Measurements from ENCODE around the gene TNFRSF12A.
"Not testable (repeated sequence)": the region's sequence is repeated elsewhere in the genome, so short reads cannot be mapped to it uniquely, and the experiment has no call there.

Gene TNFRSF12A

GRCh38 chr16:3057181-3058138, 37.3 kb downstream of the TNFRSF12A start:
- Histone ChIP-seq H3K4me3 (peak overlapping the region in 5 of 7 experiments; percentile 65 to 81 (median 79)), H3K27ac (peak overlapping the region in 9 of 21 experiments; percentile 81 to 96 (median 91))

GRCh38 chr16:3058139-3059030, 38.2 kb downstream of the TNFRSF12A start:
- Histone ChIP-seq H3K4me3 (peak overlapping the region; percentile 49 to 81 (median 76)), H3K27ac (peak overlapping the region; percentile 51 to 96 (median 90))

- peak overlapping the region; percentile 49 to 81 (median 76) for H3K4me3 ChIP-seq
- H3K27ac ChIP-seq, result peak overlapping the region; percentile 51 to 96 (median 90)
These were observed 39.0 kb downstream of the TNFRSF12A start for GRCh38 chr16:3059041-3059722.

GRCh38 chr16:3059723-3060242, 39.6 kb downstream of the TNFRSF12A start:
- Histone ChIP-seq H3K27ac (peak overlapping the region in 20 of 21 experiments; percentile 8 to 96 (median 90)), H3K4me3 (peak overlapping the region; percentile 49 to 81 (median 76))

- Histone ChIP-seq H3K4me3 (no peak overlapping the region), H3K27ac (peak overlapping the region in 13 of 21 experiments; percentile 8 to 96 (median 91))
These were observed 40.4 kb downstream of the TNFRSF12A start for GRCh38 chr16:3060339-3061127.

GRCh38 chr16:3062553-3062952, 42.4 kb downstream of the TNFRSF12A start:
- Histone ChIP-seq H3K27ac (no peak overlapping the region), H3K4me3 (no peak overlapping the region)

- H3K27ac ChIP-seq, result peak overlapping the region in 4 of 21 experiments; percentile 80 to 95 (median 89)
- H3K4me3 ChIP-seq, result no peak overlapping the region
These were observed 43.6 kb downstream of the TNFRSF12A start for GRCh38 chr16:3063625-3064386.

- peak within 1 kb of the TSS; percentile 34 to 49 (median 38) for H3K4me3 ChIP-seq
- peak within 1 kb of the TSS in 20 of 21 experiments; percentile 34 to 95 (median 66) for H3K27ac ChIP-seq
These were observed 45.0 kb downstream of the TNFRSF12A start, which contains the start of gene IL32 for GRCh38 chr16:3065069-3065741. TSS of gene IL32 (plus strand) at chr16:3065640. CDS start at chr16:3065812, 172 bp downstream.

- peak overlapping the region; percentile 34 to 49 (median 38) for H3K4me3 ChIP-seq
- H3K27ac ChIP-seq, result peak overlapping the region in 20 of 21 experiments; percentile 28 to 95 (median 66)
These were observed 45.7 kb downstream of the TNFRSF12A start for GRCh38 chr16:3065742-3066439.

- Histone ChIP-seq H3K27ac (peak overlapping the region in 16 of 21 experiments; percentile 12 to 95 (median 68)), H3K4me3 (peak overlapping the region; percentile 34 to 49 (median 38))
These were observed 46.2 kb downstream of the TNFRSF12A start for GRCh38 chr16:3066440-3066748.

GRCh38 chr16:3068487-3068886, 48.3 kb downstream of the TNFRSF12A start:
- peak overlapping the region in 9 of 21 experiments; percentile 18 to 95 (median 85) for H3K27ac ChIP-seq
- peak overlapping the region in 5 of 7 experiments; percentile 34 to 49 (median 45) for H3K4me3 ChIP-seq

- H3K4me3 ChIP-seq, H3K27ac ChIP-seq: not testable (repeated sequence)
These were observed 49.0 kb downstream of the TNFRSF12A start for GRCh38 chr16:3069146-3069545.

GRCh38 chr16:3070608-3071111, 50.5 kb downstream of the TNFRSF12A start:
- no peak overlapping the region for H3K4me3 ChIP-seq
- H3K27ac ChIP-seq, result peak overlapping the region in 3 of 21 experiments; percentile 1 to 97 (median 48)

GRCh38 chr16:3071655-3072054, 51.5 kb downstream of the TNFRSF12A start:
- H3K27ac ChIP-seq, result peak overlapping the region in 5 of 21 experiments; percentile 7 to 97 (median 29)
- H3K4me3 ChIP-seq, result no peak overlapping the region

All from skin epidermis (tissue), 12 donors.